ENCODE measurements around the gene PCNX3.

DNA sequence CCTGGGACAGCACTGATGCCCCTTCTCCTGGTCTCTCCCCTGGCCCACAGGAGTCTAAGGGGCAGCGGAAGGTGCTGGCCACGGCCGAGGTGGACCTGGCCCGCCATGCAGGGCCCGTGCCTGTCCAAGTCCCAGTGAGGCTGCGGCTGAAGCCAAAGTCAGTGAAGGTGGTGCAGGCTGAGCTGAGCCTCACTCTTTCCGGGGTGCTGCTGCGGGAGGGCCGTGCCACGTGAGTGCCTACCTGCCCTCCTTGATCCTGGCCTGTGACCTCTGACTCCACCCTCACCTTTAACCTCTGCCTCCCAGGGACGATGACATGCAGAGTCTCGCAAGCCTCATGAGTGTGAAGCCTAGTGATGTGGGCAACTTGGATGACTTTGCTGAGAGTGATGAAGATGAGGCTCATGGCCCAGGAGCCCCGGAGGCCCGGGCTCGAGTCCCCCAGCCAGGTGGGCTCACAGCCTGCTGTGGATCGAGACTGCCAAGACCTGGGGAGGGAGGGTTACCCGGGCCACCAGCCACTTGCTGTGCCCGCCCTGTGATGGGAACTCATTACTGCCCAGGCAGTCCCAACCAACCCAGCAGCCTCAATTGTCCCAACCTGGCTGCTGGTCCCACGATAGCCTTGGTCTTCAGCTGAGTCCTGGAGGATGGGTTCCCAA is 35.4 kb upstream of the PCNX3 start:
- TF ChIP-seq POLR2A (IDR thresholded peaks at IDR 0.05; ENCODE audit: low read length) (no peak), GATA1 (IDR thresholded peaks at IDR 0.05; ENCODE audit: low read depth, low read length) (no peak)
